Activated CD4-positive, alpha-beta T cell treated with anti-CD3 and anti-CD28 coated beads for 48 hours (primary cell): ENCODE results near the gene SLC5A11.
A peak's percentile ranks its signal among the peaks of the same experiment; 100 is the strongest.
"Not testable (repeated sequence)": the region's sequence is repeated elsewhere in the genome, so short reads cannot be mapped to it uniquely, and the experiment has no call there.

Experiments used
- DNase-seq: peaks from one replicate; pipeline ENCODE4 v3.0.0-alpha.2; 2020

Gene SLC5A11

DNA sequence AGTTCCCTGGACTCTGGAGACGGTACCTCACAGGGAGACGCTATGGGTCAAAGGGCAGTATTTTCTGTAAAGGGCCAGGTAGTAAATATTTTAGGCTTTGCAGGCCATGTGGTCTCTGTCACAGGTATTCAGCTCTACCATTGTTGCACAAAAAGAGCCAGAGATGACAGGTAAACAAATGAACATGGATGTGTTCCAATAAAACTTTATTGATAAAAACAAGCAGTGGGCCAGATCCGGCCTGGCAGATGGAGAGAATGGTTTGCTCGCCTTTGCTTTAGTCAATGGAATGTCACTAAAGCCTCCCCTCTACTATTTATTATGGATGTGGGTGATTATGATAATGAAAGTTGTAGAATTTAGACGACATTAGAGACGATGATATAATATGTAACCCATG lies 8.9 kb upstream of the SLC5A11 start:
- no peak for DNase-seq

DNA sequence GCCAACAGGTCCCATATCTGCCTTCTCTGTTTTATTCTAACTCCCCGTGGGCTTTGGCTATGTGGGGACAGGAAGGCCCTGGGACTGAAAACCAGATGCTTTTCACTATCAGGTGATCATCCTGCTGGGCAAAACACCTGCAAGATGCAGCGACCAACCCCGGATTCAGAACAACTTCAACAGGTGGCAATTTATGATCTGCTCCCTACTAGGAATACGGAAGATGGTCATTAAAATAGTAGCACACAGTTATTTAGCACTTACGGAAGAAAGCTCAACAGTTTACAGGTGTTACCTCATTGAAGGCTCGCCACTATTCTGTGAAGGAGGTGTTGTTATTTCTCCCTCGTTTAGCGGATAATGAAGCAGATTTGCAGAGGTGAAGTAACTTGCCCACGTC lies 7.8 kb upstream of the SLC5A11 start:
- no peak for DNase-seq

DNA sequence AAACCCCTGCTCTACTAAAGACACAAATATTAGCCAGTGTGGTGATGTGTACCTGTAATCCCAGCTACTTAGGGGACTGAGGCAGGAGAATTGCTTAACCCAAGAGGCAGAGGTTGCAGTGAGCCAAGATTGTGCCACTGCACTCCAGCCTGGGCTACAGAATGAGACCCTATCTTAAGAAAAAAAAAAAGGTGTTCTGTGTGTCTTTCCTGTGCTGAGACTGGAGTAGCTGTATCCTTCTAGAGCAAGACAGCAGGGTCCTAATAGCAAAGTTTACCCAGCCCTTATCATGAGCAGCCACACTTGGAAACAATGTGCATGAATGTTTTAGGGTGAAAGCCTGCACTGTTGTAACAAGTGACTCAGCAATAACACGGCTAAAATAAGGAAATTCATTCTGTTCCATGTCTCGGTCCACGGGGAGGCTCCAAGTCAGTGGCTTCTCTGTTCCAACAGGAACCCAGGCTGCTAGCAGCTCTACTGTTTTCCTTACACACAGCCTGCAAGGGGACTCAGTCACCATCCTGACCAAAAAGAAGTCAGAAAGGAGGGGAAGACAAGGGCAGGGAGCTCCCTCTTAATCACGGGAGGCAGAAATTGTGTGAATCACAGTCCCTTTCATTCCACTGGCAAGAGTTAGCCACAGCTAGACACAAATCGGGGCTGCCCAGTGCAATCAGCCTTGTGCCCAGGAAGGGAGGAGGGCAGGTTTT lies 7.1 kb upstream of the SLC5A11 start:
- DNase-seq: no peak

DNA sequence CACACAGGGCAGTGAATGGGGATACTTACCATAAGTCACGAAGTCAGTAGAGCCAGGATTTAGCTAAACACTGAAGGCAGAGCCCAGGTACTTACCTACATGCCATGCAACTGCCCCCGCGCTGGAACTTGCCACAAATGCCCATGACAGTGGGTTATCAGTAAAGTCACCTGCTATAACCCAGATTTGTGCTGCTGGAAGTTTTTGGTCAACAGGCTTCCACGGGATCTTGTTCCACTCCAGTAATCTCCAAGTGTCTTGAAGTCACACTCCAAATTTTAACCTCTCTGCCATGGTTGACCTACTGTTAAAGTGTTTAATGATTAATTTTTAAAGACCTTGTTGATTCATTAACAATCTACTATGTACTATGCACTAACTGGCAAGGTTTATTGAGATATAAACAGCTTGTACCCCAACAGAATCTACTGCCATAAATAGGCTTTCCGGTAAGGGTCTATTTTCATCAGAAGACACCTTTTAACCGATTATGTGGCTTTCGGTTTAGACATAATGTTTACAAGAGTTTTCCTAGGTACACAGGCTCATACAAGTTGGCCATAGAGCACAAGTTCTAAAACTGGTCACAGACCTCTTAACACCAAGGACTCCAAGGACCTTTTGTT lies 6.3 kb upstream of the SLC5A11 start:
- no peak for DNase-seq

DNA sequence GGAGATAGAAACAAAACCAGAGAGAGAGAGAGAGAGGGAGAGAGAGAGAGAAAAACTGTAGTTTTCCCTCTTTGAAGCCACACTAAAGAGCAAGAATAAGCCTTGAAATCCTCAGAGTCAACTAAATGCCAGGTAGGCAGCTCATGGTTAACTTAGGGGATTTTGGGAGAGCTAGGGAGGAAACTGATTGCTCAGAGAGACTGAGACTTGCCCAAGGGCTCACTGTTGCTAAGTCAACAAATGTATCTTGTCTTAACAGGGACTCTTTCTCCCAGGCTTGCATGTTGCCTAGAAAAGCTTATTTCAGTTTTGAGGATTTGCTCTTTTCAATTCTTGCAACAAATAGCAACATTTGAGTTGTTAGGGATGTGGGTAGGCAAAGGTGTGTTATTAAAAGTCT lies 4.5 kb upstream of the SLC5A11 start:
- DNase-seq: no peak

DNA sequence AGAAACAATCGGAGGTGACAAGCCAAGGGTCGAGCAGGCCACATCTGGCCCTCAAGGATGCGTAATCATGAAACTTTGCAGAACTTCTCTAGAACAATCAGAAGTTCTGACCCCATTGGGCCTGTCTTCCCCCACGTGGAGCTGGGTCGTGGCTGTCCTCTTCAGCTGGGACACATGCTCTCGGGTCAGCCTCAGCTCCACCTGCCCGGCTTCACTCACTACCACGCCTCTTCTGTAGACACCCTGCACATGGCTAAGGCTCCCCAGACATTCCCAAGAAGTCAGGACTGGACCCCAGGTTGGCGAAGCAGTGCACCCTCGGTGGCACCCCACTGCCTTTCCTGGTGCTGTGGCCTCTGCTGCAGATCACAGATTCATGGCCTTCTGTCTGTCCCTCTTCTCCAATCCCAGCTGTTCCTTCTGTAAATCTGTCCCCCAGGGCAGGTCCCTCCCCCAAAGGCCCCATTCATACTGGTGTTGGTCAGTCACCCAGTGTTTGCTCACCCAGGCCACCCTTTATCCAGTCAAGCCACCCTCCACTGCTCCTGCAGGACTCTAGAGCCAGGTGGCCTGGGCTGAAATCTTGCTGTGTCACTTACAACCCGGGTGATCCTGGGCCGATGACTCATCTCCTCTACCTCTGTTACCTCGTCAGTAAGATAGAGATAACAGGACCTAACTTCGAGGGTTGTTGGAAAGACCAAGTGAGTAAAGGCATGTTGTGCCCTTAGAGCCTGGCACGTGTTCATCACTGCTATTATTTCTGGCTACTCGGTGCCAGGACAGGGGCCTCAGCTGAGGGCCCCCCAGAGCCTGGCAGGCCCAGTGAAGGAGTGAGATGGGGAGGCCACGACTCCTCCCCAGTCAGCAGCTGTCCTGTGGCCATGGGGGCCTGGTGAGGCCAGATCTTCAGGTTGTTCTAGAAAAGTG lies 1.4 kb upstream of the SLC5A11 start:
- peak; percentile 20 for DNase-seq

DNA sequence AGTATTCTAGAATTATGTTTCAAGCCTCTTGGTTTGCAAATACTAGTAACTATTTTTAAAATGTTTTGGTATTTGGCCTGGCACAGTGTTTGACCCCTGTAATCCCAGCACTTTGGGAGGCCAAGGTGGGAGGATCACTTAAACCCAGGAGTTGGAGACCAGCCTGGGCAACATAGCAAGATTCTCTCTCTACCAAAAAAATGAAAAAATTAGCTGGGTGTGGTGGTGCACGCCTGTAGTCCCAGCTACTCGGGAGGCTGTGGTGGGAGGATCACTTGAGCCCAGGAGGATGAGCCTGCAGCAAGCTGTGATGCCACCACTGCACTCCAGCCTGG lies 765 bp upstream of the SLC5A11 start:
- DNase-seq: not testable (repeated sequence)

DNA sequence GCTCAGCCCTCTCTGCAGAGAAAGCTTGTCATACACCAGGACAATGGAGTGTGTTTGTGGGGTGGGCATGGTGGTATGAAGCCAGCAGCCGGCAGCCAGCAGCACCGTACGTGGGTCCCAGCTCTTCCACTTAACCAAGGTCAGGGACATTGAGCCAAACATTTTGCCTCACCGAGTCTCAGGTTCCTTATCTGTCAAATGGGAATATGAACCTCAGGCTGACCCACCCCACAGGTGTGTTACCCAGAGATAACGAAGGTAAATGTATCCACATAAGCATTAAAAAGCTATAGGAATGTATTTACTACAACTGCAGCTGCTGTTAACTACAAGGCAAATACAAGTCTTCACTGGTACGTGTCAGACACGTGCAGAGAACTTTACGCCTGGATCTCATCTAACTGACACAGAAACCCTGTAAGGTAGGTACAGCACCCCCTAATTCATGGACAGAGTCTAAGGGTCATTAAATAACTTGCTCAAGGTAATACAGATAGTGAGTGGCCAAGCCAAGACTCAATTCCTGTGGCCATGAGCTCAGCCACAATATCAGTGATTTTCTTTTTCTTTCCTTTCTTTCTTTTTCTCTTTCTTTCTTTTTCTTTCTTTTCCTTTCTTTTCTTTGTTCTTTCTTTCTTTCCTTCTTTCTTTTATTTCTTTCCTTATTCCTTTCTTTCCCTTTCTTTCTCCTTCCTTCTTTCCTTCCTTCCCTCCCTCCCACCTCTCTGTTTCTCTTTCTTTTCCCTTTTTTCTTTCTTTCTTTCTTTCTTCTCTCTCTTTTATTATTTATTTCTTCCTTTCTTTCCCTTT lies 990 bp downstream of the SLC5A11 start:
- no peak for DNase-seq

DNA sequence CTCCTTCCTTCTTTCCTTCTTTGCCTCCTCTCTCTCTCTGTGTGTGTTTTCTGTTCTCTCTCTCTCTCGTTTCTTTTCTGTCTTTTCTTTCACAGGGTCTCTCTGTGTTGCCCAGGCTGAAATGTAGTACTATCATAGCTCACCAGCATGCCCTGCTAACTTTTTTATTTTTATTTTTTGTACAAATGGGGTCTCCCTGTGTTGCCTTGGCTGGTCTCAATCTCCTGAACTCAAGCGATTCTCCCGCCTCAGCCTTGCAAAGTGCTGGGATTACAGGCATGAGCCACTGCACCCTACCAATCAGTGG lies 1.5 kb downstream of the SLC5A11 start:
- no peak for DNase-seq

DNA sequence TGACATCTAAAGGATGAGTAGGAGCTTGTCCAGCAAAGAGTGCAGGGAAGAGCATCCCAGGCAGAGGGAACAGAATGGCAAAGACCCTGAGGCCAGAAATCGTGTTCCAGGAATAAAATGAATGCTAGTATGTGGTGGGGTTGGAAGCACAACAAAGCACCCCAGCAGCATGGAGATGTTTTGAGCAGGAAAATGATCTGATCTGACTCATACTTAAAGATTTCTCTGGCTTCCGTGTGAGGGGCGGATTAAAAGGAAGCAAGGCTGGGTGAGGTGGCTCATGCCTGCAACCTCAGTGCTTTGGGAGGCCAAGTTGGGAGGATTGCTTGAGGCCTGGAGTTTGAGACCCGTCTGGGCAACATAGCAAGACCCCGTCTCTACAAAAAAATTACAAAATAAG lies 2.3 kb downstream of the SLC5A11 start:
- DNase-seq: no peak

DNA sequence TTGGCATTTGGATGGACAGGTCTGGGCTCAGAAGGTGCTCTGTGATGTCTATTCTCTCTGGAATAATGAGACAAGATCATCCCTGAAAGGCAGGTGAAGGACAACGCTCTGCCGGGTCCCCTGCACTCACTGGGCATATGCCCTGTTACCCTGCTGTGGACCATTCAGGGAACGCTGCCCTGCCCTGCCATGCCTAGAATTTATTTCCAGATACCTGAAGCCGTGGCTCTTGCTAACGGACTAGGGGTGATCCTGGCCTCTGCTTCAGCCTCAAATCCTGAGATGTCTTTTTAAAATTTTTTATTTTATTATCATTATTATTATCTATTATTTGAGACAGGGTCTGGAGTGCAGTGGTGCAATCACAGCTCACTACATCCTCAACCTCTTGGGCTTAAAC lies 3.9 kb downstream of the SLC5A11 start:
- no peak for DNase-seq

DNA sequence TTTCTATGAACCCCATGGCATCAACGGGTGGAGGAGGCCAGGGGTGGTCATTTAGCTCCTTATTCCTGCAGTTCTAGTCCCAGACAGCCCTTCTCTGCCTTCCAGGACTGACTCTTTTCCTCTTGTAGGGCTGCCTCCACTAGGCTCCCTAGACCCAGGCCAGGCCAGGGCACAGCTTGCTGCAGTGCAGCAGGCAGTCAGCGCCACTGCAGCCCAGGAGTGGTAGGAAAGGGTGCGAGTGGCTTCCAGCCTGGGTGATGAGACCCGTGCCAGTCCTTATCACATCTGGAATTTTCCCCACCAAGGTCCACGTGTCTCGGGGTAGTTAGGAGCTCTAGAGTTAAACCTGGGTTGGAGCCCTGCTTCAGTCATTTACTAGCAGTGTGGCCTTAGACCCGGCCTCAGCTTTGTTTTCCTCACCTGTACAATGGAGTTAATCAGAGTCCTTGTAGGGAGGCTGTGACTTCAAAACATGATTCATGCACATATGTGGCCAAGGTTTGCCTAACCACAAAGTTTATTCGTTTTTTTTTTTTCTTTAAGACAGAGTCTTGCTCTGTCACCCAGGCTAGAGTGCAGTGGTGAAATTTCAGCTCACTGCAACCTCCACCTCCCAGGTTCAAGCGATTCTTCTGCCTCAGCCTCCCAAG lies 4.7 kb downstream of the SLC5A11 start:
- DNase-seq: no peak

DNA sequence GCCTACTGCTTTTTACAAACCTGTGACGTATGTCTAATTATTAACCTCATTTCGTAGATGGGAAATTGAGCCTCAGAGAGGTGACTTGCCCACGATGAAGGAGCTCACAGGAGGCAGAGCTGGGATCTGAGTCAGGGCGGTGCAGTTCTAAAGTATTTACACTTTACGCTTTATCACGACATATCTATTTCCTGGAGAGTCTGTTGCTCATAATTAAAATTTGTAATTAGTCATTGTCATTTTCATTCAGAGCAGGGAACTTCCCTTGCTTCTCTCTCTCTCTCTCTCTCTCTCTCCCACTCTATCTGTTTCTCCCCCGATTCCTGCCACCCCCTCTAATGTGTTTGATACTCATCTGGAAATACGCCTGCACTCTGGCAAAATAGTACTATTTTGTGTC lies 5.9 kb downstream of the SLC5A11 start:
- DNase-seq: peak; percentile 54

DNA sequence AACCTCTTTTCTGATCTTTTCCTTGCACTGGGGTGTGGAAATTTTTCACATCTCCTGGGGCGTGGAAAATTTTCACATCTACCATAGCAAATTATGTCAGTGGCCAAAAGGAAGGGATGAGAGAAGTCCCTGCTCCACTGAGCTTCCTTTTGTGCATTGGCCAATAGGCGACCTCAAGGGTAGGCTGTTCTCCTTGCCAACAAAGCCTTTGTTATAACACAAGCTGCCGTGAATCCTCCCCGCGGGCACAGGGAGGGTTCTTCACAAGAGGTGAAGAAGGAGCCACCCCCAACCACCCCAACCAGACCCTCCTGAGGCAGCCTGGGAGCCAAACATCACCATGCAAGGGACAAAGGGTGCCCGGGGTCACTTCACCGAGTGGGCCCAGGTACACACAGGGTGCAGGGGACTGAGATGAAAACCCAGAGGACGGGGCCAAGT lies 6.5 kb downstream of the SLC5A11 start:
- no peak for DNase-seq

DNA sequence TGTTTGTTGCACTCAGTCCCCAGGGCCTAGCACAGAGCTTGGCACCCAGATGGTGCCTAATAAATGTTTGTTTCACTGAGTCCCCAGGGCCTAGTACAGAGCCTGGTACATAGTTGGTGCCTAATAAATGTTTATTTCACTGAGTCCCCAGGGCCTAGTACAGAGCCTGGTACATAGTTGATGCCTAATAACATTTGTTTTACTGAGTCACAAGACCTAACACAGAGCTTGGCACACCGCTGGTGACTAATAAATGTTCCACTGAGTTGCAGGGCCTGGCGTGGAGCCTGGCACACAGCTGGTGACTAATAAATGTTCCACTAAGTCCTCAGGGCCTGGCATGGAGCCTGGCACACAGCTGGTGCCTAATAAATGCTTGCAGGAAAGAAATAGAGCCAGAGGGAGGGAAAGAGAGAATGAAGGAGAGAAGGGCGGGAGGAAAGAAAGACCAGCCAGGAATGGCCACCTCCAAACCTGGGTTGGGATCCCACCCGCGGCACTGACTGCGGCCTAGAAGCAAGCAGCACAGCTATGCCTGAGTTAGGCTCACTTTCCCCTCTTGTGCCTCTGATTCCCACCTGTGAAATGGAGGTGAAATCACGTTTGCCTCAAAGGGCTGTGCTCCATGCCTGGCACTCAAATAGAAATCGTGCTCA lies 7.5 kb downstream of the SLC5A11 start:
- peak; percentile 15 for DNase-seq

DNA sequence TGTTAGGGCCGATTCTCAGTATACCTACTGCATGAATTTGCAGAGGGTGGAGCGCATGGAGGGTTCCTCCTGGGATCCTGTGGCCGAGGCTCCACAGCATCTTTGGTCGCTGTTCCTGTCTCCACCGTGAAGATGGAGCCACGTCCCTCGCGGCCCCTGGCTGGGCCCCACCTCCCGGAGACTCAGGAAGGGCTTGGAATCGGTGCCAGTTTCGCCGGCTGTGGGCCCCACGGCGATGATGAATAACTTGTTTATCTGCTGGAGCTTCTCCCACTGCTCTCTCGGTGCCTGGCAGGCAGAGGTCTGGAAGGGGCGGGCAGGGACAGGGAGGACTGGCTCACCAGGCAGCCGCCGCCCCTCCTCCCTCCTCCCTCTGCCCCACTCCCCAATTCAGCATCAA lies 8.1 kb downstream of the SLC5A11 start:
- DNase-seq: no peak

DNA sequence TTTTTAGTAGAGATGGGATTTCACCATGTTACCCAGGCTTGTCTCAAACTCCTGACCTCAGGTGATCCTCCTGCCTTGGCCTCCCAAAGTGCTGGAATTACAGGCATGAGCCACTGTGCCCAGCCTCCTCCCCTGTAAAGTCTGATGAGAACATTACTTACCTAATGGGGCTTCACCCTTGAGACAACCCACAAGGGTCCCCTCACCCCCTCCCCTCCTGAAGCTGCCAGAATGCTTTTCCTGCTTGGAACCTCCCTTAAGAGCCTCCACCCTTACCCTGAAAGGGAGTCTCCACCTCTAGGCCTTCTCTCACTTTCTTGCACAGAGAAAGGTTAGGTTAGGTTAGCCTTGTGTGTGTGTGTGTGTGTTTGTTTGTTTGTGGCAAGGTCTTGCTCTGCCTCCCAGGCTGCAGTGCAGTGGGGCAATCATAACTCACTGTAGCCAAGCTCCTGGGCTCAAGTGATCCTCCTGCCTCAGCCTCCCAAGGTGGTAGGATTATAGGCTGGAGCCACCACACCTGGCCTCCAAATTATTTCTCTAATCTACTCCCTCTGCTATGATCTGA lies 8.9 kb downstream of the SLC5A11 start:
- no peak for DNase-seq

DNA sequence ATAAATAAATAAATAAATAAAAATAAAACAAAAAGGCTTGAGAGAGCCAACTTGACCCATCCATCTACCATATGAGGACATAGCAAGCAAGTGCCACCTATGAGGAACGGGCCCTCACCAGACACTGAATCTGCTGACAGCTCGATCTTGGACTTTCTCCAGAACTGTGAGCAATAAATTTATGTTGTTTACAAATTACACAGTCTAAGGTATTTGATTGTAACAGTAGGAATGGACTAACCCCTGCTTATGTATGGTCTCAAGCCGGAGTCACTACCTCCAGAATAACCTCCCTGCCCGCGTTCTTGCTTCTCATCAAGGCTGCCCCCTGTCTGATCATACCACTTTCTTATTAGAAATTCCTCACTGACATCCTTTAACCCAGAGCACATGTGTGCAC lies 9.9 kb downstream of the SLC5A11 start:
- DNase-seq: no peak

DNA sequence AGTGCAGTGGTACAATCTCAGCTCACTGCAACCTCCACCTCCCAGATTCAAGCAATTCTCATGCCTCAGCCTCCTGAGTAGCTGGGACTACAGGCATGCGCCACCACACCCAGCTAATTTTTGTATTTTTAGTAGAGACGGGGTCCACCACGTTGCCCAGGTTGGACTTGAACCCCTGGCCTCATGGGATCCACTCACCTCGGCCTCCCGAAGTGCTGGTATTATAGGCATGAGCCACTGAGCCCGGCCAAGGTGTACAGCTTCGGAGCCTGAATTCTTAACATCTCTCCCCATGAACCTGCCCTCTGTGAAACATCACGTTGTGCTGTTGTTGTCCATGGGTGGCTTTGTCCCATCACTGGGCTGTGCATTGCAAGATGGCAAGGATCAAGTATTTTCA lies 11.1 kb downstream of the SLC5A11 start:
- DNase-seq: not testable (repeated sequence)

DNA sequence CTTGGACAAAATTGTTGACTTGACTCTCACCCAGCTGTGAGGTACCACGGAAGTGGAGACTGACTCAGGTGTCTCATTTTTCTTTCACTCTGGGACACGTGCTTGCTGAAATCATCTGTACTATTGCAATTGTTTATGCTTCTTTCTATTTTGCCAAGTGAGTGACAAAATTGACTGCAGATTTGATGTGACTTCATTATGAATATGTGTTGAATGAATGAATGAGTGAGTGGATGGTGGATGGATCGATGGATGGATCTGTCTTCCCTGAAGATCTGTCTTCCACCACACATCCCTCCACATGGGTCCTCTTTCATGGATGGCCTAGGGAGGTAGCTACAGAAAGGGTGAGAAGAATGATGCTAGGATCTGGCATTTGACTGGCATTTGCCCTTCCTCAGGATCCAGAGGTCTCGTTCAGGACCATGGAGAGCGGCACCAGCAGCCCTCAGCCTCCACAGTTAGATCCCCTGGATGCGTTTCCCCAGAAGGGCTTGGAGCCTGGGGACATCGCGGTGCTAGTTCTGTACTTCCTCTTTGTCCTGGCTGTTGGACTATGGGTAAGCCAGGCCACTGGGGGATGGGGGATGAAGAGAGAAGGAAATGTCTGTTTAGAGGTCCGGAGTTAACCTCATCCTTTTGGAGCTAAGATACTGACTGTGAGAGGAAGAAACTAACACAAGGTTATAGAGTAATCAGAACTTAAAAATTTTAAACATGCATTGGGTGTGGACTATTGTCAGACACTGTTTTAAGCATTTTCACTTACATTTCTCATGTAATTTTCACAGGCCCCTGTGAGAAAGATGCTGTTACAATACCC lies 12.7 kb downstream of the SLC5A11 start:
- peak; percentile 67 for DNase-seq

DNA sequence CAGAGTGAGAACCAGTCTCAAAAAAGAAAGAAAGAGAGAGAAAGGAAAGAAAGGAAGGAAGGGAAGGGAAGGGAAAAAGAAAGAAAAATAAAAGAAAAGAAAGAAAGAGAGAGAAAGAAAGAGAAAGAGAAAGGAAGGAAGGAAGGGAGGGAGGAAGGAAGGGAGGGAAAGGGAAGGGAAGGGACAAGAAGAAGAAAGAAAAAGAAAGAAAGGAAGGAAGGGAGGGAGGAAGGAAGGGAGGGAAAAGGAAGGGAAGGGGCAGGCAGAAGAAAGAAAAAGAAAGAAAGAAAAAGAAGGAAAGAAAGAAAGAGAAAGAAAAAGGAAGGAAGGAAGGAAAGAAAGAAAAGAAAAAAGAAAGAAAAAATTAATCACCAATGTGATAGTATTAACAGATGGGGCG lies 15.7 kb downstream of the SLC5A11 start:
- no peak for DNase-seq
